ENCODE results near the gene ISOC2. TPM values are rescaled to one million over a fixed set of nuclear protein-coding genes. Genes with fewer than 3 reads are reported as not detected.
A peak's percentile ranks its signal among the peaks of the same experiment; 100 is the strongest.

The ISOC2 gene
- total RNA-seq, 2 experiments from 2014 or later: 35.7 to 37.5 TPM

DNA sequence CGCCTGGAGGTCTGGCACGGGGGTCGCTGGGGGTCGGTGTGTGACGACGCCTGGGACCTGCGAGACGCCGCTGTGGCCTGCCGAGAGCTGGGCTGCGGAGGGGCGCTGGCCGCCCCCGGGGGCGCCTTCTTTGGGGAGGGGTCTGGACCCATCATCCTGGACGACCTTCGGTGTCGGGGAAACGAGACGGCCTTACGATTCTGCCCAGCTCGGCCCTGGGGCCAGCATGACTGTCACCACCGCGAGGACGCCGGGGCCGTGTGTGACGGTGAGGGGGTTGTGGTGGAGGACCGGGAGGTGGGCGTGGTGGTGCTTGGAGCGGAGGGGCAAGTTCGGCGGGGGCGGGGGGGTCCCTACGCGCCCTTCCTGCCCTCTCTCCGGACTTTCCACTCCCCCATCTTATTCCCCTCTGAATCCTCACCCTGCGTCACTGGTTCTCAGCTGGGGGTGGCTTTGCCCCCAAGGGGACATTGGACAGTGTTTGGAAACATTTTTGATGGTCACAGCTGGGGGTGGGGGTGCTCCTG, 32.3 kb upstream of the ISOC2 start:
- DNase-seq: no peak
- Mint-ChIP-seq H3K9me3 (no peaks in the 10 kb centered on the region), H3K27ac (no peak overlapping the region), H3K4me1 (peaks cover 5% of the 10 kb centered on the region), H3K36me3 (no peaks in the 10 kb centered on the region), H3K4me3 (no peak overlapping the region), H3K27me3 (peaks cover 12% of the 10 kb centered on the region)

DNA sequence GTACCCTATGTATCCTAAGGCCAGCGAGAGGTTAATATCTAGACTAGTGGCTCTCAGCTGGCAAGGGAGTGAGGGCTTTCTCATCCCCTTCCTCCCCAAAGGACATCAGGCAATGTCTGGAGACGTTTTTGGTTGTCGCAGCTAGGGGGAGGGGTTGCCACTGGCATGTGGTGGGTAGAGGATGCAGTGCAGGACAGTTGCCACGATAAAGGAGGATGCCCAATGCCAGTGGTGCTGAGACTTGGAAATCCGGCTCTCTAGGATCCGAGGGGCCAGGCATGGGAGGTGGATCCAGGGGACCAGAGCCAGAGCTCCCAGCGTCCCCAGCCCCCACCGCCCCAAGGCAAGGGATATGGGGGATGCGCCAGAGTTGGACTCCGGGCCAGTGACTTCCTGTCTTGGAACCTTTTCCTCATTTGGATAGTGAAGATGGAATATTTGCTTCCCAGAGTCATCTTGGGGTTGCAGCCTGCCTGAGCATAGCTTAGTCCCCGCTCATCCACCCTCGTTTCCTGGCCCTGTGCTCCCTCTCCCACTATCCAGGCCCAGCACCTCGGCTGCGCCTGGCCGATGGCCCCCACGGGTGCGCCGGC, 31.7 kb upstream of the ISOC2 start:
- H3K9me3 Mint-ChIP-seq: no peaks in the 10 kb centered on the region
- no peak overlapping the region for H3K27ac Mint-ChIP-seq
- H3K4me3 Mint-ChIP-seq: no peak overlapping the region
- peaks cover 5% of the 10 kb centered on the region for H3K4me1 Mint-ChIP-seq
- no peaks in the 10 kb centered on the region for H3K36me3 Mint-ChIP-seq
- no peak for DNase-seq
- H3K27me3 Mint-ChIP-seq: peaks cover 12% of the 10 kb centered on the region

DNA sequence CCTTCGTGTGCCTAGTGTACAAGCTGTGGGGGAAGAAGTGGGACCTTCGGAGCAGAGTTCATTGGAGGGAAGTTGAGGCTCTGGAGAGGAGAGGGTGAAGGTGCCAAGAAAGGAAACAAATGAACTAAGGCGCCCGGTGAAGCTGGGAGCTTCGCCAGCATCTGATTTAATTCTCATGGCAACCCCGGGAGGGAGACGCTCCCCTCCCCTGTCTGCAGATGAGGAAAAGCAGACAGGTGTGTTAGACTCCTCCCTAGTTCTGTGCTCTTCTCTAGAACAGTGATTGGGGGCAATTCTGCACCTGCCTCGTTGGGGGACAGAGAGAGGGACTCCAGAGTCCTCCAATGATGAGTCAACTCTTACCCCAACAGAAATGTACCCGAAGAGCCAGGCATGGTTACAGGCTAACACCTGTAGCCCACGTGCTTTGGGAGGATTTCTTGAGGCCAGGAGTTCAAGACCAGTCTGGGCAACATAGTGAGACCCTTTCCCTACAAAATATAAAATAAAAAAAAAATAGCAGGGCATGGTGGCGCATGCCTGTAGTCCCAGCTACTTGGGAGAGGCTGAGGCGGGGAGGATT, 31.0 kb upstream of the ISOC2 start:
- Mint-ChIP-seq H3K27ac (no peak overlapping the region), H3K36me3 (no peaks in the 10 kb centered on the region), H3K9me3 (no peaks in the 10 kb centered on the region), H3K27me3 (peaks cover 12% of the 10 kb centered on the region), H3K4me1 (peaks cover 9% of the 10 kb centered on the region), H3K4me3 (no peak overlapping the region)
- no peak for DNase-seq

DNA sequence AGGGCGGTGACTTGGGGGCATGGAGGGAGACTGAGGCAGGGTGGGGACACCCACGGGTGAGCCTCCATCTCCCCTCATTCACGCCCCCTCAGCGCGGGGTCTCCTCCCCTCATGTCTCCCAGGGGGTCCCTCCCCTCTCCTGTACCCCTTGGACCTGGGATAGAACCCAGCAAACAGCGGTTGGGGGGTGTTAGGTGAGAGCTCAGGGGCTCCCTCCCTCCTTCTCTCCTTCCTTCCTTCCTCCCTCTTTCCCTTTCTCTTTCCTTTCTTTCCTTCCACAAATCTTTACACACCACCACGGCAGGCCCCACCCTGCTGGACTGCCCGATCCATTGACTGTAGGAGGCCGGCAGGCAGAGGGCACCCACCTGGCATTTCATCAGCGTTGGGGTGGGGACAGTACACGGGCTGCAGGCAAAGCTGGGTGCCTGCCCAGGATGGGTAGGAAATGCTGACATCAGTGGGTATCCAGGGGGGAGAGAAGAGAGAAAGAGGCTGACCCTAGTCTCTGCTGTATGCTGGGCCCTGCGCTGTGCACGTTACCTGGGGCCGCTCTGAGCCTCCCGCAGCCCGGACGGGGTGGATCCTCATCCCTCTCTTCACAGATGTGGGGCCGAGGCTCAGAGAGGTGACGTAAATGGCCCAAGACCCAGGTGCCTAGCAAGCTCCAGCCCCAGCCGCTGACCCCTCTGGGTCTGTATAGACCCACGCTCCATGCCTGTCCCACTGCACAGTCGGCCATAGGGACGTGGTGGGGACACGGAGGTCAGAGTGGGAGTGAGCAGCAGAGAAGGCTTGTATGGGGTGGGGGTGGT, 30.3 kb upstream of the ISOC2 start:
- no peak for DNase-seq
- Mint-ChIP-seq H3K4me3 (no peak overlapping the region), H3K27ac (no peak overlapping the region), H3K27me3 (peaks cover 12% of the 10 kb centered on the region), H3K4me1 (peaks cover 16% of the 10 kb centered on the region), H3K9me3 (no peaks in the 10 kb centered on the region), H3K36me3 (no peaks in the 10 kb centered on the region)

DNA sequence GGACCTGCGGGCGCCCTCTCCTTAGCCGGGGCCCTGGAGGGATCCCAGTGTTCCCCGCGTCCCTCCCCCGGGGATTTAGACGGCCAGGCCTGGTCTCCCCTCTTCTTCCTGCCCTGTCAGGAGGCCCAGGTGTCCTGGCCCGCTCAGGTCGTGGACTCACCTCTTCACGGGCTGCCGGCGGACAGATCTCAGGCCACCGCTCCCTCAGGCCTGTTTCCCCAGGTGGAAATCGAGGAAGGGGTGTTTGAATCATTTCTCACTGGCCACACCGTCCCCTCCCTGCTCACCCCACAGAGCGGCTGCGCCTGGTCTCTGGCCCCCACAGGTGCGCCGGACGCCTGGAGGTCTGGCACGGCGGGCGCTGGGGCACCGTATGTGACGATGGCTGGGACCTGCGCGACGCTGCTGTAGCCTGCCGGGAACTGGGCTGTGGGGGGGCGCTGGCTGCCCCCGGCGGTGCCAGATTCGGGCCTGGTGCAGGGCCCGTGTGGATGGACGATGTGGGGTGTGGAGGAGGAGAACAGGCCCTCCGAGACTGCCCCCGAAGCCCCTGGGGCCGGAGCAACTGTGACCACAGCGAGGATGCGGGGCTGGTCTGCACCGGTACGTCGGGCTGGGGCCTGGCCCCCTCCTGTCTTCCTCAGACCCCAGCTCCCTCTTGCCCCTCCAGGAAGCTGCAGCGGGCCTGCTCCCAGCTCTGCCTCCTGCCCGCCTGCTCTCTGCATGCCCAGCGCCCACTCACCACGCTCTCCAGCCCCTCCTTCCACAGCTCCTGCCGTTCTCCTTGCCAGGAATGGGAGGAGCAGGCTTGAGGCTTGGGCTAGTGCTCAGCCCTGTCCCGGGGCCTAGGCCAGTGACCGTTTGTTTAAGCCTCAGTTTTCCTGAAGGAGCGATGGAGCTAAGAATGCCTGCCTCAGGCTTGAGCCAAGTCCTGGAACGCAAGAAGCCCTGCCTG, 29.3 kb upstream of the ISOC2 start:
- Mint-ChIP-seq H3K9me3 (no peaks in the 10 kb centered on the region), H3K27me3 (peaks cover 12% of the 10 kb centered on the region), H3K4me1 (peaks cover 19% of the 10 kb centered on the region), H3K36me3 (no peaks in the 10 kb centered on the region), H3K27ac (no peak overlapping the region), H3K4me3 (no peak overlapping the region)
- no peak for DNase-seq

DNA sequence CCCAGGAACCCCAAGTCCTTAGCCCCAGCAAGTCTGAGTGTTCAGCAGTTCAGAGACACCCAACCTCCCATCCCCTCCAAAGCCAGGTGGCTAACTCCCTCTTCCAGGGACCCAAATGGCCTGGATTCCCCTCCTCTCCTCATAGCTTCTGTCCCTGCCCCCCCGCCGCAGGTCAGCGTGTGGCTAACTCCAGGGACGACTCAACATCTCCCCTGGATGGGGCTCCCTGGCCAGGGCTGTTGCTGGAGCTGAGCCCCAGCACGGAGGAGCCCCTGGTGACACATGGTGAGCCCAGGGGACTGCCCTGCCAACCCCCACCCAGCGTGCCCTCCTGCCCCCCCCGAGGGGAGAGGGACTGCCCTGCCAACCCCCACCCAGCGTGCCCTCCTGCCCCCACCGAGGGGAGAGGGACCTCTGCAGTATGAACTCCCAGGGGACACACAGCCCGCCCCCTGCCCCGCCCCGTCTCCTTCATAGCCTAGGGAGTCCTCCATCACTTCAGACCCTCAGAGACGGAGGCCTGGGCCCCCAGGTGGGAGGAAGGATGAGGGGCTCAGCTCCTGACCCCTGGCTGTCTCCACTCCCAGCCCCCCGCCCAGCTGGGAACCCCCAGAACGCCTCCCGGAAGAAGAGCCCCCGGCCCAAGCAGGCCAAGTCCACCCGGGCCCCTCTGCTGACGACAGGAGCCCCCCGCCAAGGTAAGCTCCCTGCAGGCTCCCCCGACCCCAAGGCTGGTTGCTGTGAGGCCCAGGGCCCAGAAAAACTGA, 28.5 kb upstream of the ISOC2 start:
- peaks cover 23% of the 10 kb centered on the region for H3K4me1 Mint-ChIP-seq
- H3K4me3 Mint-ChIP-seq: no peak overlapping the region

DNA sequence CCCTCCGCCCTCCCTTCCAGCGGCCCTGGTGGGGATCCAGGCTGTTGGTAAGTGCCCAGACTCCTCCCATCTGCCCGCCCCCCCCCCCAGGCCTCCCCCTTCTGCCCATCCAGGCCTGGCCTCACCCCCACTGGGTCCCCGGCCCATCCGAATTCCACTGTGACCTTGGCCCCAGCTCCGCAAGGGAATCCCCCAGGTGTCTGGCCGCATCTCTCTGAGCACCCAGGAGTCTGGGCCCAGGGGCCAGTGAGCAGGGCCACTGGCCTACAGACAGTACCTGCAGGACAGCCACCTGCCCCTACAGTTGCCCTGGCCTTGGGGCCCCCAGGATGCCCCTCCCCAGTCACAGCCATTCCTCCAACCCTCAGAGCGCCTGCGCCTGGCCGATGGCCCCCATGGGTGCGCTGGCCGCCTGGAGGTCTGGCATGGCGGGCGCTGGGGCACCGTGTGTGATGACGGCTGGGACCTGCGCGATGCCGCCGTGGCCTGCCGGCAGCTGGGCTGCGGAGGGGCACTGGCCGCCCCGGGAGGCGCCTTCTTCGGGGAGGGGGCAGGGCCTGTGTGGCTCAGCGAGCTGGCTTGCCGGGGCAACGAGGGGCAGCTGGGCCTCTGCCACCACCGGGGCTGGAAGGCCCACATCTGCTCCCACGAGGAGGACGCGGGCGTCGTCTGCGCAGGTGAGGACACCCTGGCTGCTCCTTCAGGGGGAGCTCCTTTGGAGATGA, 27.7 kb upstream of the ISOC2 start:
- no peak for DNase-seq
- Mint-ChIP-seq H3K4me1 (peaks cover 18% of the 10 kb centered on the region), H3K27me3 (peaks cover 12% of the 10 kb centered on the region), H3K36me3 (no peaks in the 10 kb centered on the region), H3K27ac (no peak overlapping the region), H3K4me3 (no peak overlapping the region), H3K9me3 (no peaks in the 10 kb centered on the region)

More for the DNA sequence above, 28.5 kb upstream of the ISOC2 start:
- Mint-ChIP-seq H3K36me3 (no peaks in the 10 kb centered on the region), H3K27ac (no peak overlapping the region), H3K9me3 (no peaks in the 10 kb centered on the region), H3K27me3 (peaks cover 12% of the 10 kb centered on the region)
- DNase-seq: no peak

DNA sequence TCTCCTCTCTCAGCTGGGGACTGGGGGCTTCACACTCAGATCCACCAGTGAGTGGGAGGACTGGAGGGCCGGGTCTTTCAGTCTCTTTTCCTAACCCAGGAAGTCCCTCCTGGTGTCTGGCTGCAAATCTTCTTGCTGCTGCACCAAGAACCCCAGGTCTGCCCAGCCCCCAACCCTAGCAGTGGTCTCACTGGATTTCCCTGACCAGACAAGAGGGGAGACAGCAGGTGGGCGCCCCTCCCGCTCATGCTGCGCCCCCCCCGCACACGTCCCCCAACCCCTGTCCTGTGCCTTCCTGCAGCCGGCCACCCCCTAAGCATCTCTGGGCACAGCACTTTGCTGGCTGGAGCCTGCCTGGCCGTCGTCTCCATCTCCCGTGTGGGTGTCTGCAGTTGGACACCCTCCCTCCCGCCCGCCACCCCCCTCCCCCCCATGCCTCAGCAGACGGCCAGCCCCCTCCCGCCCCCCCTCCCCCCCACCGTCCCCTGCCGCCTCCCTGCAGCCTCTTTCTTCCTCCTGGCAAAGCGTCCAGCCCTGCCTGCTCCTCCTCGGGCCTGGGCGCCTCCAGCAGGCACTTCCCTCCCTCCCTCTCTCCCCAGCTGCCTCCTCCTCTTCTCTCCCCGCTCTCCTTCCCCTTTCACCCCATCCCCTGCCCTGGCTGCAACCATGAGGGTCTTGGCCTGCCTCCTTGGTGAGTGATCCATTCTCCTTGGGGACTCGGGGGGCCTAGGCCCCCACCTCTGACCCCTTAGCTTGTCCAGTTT, 26.7 kb upstream of the ISOC2 start, which contains the start of gene SSC5D:
Gene SSC5D, plus strand, starts transcription at position 513 of the 764 bp plus-strand sequence. Its CDS starts 154 bp downstream, at position 667.
- no peaks in the 10 kb centered on the region for H3K36me3 Mint-ChIP-seq
- peak within 1 kb of the TSS; percentile 64 for H3K27ac Mint-ChIP-seq
- H3K27me3 Mint-ChIP-seq: peaks cover 10% of the 10 kb centered on the region
- H3K9me3 Mint-ChIP-seq: no peaks in the 10 kb centered on the region
- peak within 1 kb of the TSS; percentile 49 for H3K4me3 Mint-ChIP-seq
- no peak for DNase-seq
- peaks cover 18% of the 10 kb centered on the region for H3K4me1 Mint-ChIP-seq

DNA sequence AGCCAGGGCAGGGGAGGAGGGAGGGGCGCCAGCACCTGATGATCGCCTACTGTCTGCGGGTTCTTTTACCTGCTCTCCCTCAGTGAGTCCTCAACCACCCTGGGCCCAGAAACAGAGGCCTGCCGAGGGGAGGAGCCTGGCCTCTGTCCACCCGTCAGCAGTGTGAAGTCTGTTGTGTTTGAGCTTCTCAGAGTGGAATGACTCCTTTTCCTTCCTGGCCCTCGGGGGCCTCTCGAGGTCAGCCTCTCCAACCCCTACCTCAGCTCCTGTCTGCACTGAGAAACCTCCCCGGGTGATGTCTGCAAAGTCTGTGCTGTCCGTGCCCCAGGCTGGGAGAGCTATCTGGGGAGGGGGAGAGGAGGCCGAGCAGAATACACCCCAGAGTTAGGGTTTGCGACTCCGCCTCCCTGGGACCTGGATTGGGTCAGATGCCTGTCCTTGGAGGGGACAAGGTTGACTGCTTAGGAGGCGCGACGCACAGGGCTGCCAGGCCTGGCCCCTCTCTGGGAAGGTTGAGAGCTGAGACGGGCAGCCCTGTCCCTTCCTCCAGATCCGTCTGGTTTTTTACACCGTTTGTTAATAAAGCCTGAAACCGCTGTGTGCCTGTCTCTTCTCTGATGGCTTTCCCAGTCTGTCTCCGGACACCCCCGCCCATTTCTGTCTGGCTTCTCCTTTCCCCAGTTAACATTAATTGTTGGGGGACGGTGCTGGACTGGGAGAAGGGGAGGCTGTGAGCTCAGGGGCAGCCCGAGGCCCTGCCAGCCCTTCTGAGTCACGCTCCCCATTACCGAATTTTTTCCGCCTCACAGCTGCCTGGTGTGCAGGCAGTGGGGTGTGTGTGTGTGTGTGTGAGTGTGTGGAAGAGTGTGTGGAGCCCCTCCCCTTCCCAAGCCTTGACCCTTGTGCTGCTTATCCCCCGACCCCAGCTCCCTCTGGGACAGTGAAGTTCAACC, 25.8 kb upstream of the ISOC2 start:
- Mint-ChIP-seq H3K4me3 (peak overlapping the region; percentile 49), H3K27ac (peak overlapping the region; percentile 64), H3K4me1 (peaks cover 18% of the 10 kb centered on the region), H3K27me3 (peaks cover 6% of the 10 kb centered on the region), H3K9me3 (no peaks in the 10 kb centered on the region), H3K36me3 (no peaks in the 10 kb centered on the region)
- peak; percentile 75 for DNase-seq

DNA sequence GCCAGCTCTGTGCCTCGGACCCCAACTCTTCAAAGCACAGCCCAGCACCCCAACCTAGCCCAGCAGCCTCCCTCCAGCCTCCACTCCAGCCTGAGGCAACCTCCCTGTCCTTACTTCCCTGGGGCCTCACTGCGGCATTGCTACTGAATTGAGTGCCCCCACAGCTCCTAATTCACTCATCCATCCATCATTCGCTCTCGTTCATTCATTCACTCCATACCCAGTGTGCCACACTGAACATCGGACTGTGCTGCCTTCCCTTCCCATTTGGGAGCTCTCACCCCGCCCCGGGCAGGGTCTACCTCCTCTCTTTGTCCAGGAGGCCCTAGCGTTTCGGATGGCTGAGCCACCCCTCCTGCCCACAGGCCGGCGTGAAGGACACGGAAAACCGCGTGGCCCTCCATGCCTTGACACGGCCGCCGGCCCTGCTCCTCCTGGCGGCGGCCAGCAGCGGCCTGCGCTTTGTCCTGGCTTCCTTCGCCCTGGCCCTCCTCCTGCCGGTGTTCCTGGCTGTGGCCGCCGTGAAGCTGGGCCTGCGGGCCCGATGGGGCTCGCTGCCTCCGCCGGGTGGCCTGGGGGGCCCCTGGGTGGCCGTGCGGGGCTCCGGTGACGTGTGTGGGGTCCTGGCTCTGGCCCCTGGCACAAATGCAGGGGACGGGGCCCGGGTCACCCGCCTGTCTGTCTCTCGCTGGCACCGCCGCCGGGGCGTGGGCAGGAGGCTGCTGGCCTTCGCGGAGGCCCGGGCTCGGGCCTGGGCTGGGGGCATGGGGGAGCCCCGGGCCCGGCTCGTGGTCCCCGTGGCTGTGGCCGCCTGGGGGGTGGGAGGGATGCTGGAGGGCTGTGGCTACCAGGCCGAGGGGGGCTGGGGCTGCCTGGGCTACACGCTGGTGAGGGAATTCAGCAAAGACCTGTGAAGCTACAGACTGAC, 24.9 kb upstream of the ISOC2 start:
- peak overlapping the region; percentile 75 for H3K27ac Mint-ChIP-seq
- H3K4me3 Mint-ChIP-seq: peak overlapping the region; percentile 84
- no peaks in the 10 kb centered on the region for H3K27me3 Mint-ChIP-seq

DNA sequence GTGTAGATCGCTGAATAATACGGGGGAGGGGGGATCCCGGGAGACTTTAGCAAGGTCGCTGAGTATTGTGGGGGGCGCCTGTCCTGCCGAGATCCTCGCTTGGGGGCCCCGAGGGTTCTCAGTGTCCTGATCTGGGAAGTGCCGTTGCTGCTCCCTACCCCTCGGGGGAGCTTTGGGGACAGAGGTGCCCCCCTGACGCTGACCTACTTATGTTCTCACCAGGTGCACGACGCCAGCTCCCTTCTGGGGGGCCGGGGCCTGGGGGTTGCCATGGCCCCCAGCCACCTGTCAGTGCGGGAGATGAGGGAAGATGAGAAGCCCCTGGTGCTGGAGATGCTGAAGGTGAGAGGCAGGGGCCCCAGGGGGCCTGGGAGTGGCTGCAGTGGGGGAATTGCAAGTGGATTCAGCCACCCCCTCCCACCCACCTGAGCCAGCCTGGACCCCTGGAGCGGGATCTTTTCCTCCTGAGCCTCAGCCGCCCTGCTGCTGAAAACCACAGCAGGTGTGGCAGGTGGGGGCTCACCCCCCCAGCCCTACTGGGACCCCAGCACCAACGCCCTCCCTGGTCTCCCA, 24.1 kb upstream of the ISOC2 start:
- no peaks in the 10 kb centered on the region for H3K27me3 Mint-ChIP-seq
- H3K4me1 Mint-ChIP-seq: peaks cover 18% of the 10 kb centered on the region
- no peaks in the 10 kb centered on the region for H3K36me3 Mint-ChIP-seq
- H3K9me3 Mint-ChIP-seq: no peaks in the 10 kb centered on the region
- peak overlapping the region; percentile 82 for H3K27ac Mint-ChIP-seq
- no peak for DNase-seq
- H3K4me3 Mint-ChIP-seq: peak overlapping the region; percentile 84

More for the DNA sequence above, 24.9 kb upstream of the ISOC2 start:
- H3K36me3 Mint-ChIP-seq: no peaks in the 10 kb centered on the region
- peaks cover 18% of the 10 kb centered on the region for H3K4me1 Mint-ChIP-seq
- no peaks in the 10 kb centered on the region for H3K9me3 Mint-ChIP-seq
- DNase-seq: no peak

Measured in activated naive CD8-positive, alpha-beta T cell treated with anti-CD3 and anti-CD28 coated beads for 36 hours (primary cell).